Activated B cell treated with CpG ODN at 0.5 μM for 24 hours (primary cell): ENCODE results near the gene DRGX. TPM values are rescaled to one million over a fixed set of nuclear protein-coding genes. Genes with fewer than 3 reads are reported as not detected.

ENCODE experiments used
- ATAC-seq: fragments of 200-7000 bp; cut with Tn5 transposase; one replicate; pipeline ENCODE4 v1.10.0; 2021; ENCODE audit warnings: low read depth, mild to moderate bottlenecking, moderate library complexity
- CTCF ChIA-PET: fragments of 350-600 bp; sonication (Branson Sonifier 250); formaldehyde crosslinking; loops from one replicate; lab custom pipeline; 2021; ENCODE audit warnings: antibody characterized with exemption; lab: Charles Lee
- POLR2A ChIA-PET: fragments of 350-600 bp; sonication (Branson Sonifier 250); formaldehyde crosslinking; loops from one replicate; lab custom pipeline; 2021; ENCODE audit warnings: antibody characterized with exemption; lab: Charles Lee
- DNase-seq: peaks from one replicate; pipeline ENCODE4 v3.0.0; 2022
- H3K27ac Mint-ChIP-seq: one replicate; pipeline ENCODE4 v1.8.0; 2020; ENCODE audit warnings: mixed read lengths
- H3K27me3 Mint-ChIP-seq: one replicate; pipeline ENCODE4 v1.8.0; 2021; ENCODE audit warnings: mixed read lengths
- H3K36me3 Mint-ChIP-seq: one replicate; pipeline ENCODE4 v1.8.0; 2021; ENCODE audit warnings: low read depth, mixed read lengths
- H3K4me1 Mint-ChIP-seq: one replicate; pipeline ENCODE4 v1.8.0; 2021; ENCODE audit warnings: mixed read lengths
- H3K4me3 Mint-ChIP-seq: one replicate; pipeline ENCODE4 v1.8.0; 2020; ENCODE audit warnings: mild to moderate bottlenecking, mixed read lengths
- H3K9me3 Mint-ChIP-seq: one replicate; pipeline ENCODE4 v1.8.0; 2020; ENCODE audit warnings: mixed read lengths
- intact Hi-C: fragments of 100-400 bp; cut with micrococcal nuclease; formaldehyde crosslinking; loops from one replicate; pipeline ENCODE4 v1.15.1; 2024
- total RNA-seq: library from RNA; stranded (reverse); gene quantifications from 2 replicates; pipeline ENCODE4 v1.2.3, GENCODE V29; 2022
- TF ChIP-seq, protein P1 (sequence below): fragments of 200-600 bp; IDR thresholded peaks from one replicate; pipeline ENCODE4 v1.8.0; 2022; ENCODE audit warnings: antibody characterized with exemption, mild to moderate bottlenecking

DRGX gene
- total RNA-seq, 1 donor from 2014 or later, result not detected

DNA sequence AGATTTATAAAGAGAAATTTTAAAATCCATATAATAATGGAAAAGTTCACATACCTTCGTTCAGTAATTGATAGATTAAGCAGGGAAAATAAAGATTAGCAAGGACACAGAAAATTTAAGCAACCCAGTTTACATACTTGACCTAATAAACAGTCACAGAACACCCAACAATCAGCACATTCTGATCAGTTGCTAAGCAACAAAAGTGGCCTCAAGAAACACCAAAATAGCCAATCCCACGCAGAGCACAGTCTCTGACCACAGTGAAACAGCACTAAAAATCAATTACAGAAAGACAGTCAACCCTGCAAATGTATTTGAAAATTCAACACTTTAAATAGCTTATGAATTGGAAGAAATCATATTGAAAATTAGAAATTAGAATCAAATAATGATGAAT lies 39.3 kb upstream of the DRGX start:
- POLR2A ChIA-PET, result no interaction called here
- no peaks in the 10 kb centered on the region for H3K36me3 Mint-ChIP-seq
- no peak for DNase-seq
- TF ChIP-seq, protein P1, sequence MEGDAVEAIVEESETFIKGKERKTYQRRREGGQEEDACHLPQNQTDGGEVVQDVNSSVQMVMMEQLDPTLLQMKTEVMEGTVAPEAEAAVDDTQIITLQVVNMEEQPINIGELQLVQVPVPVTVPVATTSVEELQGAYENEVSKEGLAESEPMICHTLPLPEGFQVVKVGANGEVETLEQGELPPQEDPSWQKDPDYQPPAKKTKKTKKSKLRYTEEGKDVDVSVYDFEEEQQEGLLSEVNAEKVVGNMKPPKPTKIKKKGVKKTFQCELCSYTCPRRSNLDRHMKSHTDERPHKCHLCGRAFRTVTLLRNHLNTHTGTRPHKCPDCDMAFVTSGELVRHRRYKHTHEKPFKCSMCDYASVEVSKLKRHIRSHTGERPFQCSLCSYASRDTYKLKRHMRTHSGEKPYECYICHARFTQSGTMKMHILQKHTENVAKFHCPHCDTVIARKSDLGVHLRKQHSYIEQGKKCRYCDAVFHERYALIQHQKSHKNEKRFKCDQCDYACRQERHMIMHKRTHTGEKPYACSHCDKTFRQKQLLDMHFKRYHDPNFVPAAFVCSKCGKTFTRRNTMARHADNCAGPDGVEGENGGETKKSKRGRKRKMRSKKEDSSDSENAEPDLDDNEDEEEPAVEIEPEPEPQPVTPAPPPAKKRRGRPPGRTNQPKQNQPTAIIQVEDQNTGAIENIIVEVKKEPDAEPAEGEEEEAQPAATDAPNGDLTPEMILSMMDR, result no peak
- peaks cover 1% of the 10 kb centered on the region for H3K9me3 Mint-ChIP-seq
- intact Hi-C loops, result no loop called here
- CTCF ChIA-PET, result no interaction called here
- no peaks in the 10 kb centered on the region for H3K4me1 Mint-ChIP-seq
- ATAC-seq, result no peak
- H3K27me3 Mint-ChIP-seq, result no peaks in the 10 kb centered on the region
- no peak overlapping the region for H3K27ac Mint-ChIP-seq
- no peak overlapping the region for H3K4me3 Mint-ChIP-seq

DNA sequence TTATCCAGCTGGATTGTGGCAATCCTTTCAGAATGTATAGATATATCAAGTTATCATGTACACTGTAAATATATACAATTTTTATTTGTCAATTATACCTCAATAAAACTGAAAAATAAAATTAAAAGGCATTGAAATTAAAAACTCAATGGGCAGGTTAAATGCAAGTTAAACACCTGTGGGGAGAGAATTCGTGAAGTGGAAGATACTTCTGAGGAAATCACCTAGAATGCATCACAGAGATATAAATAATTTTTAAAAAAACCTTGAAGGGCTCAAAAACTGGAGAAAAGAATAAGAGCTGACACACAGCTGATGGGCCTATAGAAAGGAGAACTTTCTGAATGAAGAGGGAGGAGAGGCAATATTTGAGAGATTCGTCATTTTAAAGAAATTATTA lies 37.2 kb upstream of the DRGX start:
- Mint-ChIP-seq H3K9me3 (peaks cover 1% of the 10 kb centered on the region), H3K27me3 (peaks cover under 1% of the 10 kb centered on the region), H3K4me1 (no peaks in the 10 kb centered on the region), H3K4me3 (no peak overlapping the region), H3K36me3 (no peaks in the 10 kb centered on the region), H3K27ac (no peak overlapping the region)
- ChIA-PET POLR2A (no interaction called here), CTCF (no interaction called here)
- DNase-seq, result no peak
- ATAC-seq, result no peak
- intact Hi-C loops, result no loop called here
- TF ChIP-seq, protein P1, result no peak

DNA sequence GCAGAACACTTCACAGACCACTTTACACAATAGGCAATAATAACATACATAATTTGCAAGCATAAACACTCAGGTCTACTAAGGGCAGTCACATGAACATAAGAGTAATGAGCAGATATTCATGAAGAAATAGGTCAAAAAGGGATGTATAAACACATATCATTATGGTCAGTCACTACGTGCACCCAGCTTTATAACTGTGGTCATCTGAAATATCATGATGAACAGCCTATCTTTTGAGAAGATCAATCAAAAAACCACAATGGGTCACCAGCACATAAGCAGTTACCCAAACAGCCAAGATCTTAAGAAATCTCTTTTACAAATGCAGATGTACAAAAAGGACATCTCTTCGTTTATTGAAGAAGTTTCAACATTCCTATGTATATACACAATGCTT lies 35.5 kb upstream of the DRGX start:
- H3K9me3 Mint-ChIP-seq, result peaks cover 1% of the 10 kb centered on the region
- H3K27me3 Mint-ChIP-seq, result peaks cover 3% of the 10 kb centered on the region
- H3K4me1 Mint-ChIP-seq, result no peaks in the 10 kb centered on the region
- ChIA-PET CTCF (no interaction called here), POLR2A (no interaction called here)
- DNase-seq (no peak), ATAC-seq (no peak)
- H3K36me3 Mint-ChIP-seq, result no peaks in the 10 kb centered on the region
- intact Hi-C loops, result no loop called here
- no peak overlapping the region for H3K4me3 Mint-ChIP-seq
- H3K27ac Mint-ChIP-seq, result no peak overlapping the region
- TF ChIP-seq, protein P1, result no peak

DNA sequence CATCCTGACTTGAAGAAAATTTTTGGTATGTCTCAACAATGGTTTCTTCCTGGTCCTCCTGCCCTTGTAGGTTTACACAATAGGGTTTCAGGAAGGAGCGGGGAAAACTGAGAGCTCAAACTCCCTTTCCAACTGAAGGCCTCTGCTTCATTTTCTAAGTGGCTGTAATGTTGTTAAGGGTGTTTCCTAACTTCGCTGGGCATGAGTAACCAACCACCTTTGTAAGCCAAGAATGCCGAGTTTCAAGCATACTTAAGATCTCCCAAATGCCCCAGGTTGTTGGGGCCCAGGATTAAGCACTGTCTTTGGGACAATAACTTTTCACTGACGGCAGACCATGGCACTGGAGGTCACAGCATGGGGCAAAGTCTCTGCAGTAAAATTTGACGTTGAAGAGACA lies 33.6 kb upstream of the DRGX start:
- no peak for ATAC-seq
- intact Hi-C loops, result no loop called here
- CTCF ChIA-PET, result no interaction called here

DNA sequence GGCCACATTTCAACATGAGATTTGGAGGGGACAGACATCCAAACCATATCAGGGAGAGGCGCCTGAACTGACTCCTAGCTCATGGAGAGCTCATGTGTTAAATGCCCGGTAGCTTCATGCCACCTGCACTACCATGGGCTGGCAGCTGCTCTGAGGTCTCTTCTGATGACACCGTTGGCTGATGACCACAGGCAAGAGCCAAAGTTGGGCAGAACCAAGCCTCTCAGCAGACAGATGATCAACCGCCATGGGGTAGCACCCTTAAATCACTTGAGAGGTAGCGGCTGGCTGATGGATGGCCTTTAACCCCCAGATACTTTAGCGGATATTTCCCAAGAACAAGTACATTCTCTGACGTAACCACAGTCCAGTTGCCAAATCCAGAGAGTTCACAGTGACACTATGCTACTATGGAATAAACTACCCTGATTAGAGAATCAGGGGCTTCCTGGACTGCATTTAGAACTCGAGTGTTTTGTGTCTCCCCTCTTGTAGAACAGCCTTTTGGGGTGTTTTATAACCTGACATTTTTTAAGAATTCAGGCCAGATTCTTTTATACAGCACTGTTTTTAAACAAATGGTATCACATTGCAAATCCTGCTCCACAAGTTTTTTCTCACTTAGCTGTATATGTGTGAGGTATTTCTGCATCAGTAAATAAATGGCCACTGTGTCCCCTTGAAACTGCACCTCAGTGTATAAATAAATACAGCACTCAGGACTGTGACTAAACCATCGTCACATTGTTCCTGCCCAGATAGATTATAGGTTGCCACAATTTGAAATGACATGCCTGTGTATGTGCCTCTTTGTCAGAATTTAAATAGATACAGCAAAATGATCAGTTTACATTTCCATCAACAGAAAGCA lies 30.8 kb upstream of the DRGX start:
- Mint-ChIP-seq H3K27me3 (peaks cover 3% of the 10 kb centered on the region), H3K36me3 (no peaks in the 10 kb centered on the region), H3K4me3 (no peak overlapping the region), H3K27ac (no peak overlapping the region), H3K9me3 (no peaks in the 10 kb centered on the region), H3K4me1 (no peaks in the 10 kb centered on the region)
- POLR2A ChIA-PET, result no interaction called here
- DNase-seq (no peak), ATAC-seq (no peak)
- TF ChIP-seq, protein P1, result no peak
- CTCF ChIA-PET, result no interaction called here
- intact Hi-C loops, result no loop called here

More for the DNA sequence above, 33.6 kb upstream of the DRGX start:
- Mint-ChIP-seq H3K27me3 (peaks cover 3% of the 10 kb centered on the region), H3K4me3 (no peak overlapping the region), H3K4me1 (no peaks in the 10 kb centered on the region), H3K27ac (no peak overlapping the region), H3K36me3 (no peaks in the 10 kb centered on the region), H3K9me3 (peaks cover 1% of the 10 kb centered on the region)
- POLR2A ChIA-PET, result no interaction called here
- DNase-seq, result no peak
- TF ChIP-seq, protein P1, result no peak
